Lung (tissue), 12 donors: ENCODE data around the gene RTBDN. TPM values are rescaled to one million over a fixed set of nuclear protein-coding genes. Genes with fewer than 3 reads are reported as not detected.

ENCODE experiments used
- ATAC-seq: fragments of 200-7000 bp; cut with Tn5 transposase; one replicate; pipeline ENCODE4 v1.9.1; 2020; ENCODE audit warnings: moderate number of reproducible peaks; ENCODE audit not compliant: insufficient read depth, low FRiP score
- DNase-seq, 3 donors: peaks; one replicate each; pipeline ENCODE4 v3.0.0-alpha.2; 2013 to 2017
- H3K27ac ChIP-seq, 2 donors: one replicate each; pipeline ENCODE4 v1.5.1; 2013; ENCODE audit warnings: mild to moderate bottlenecking in 2 of 2, moderate library complexity in 2 of 2, control low read depth in 1 of 2, inconsistent platforms in 1 of 2, low read depth in 1 of 2, low read length in 1 of 2
- H3K27me3 ChIP-seq, 3 donors: one replicate each; pipeline ENCODE4 v1.5.1; 2013; ENCODE audit warnings: low read length in 2 of 3; ENCODE audit not compliant: control insufficient read depth in 3 of 3, insufficient read depth in 3 of 3
- H3K36me3 ChIP-seq, 4 donors: one replicate each; pipeline ENCODE4 v1.5.1; 2013; ENCODE audit warnings: low read length in 4 of 4, mild to moderate bottlenecking in 1 of 4, moderate library complexity in 1 of 4; ENCODE audit not compliant: control insufficient read depth in 4 of 4, insufficient read depth in 4 of 4
- H3K4me1 ChIP-seq, 5 donors: one replicate each; pipeline ENCODE4 v1.5.1; 2013; ENCODE audit warnings: low read length in 5 of 5, mild to moderate bottlenecking in 2 of 5, moderate library complexity in 1 of 5; ENCODE audit not compliant: control insufficient read depth in 5 of 5, insufficient read depth in 5 of 5
- H3K4me3 ChIP-seq: one replicate; pipeline ENCODE4 v1.5.1; 2013; ENCODE audit warnings: mild to moderate bottlenecking, control low read depth, moderate library complexity
- H3K9ac ChIP-seq, 2 donors: one replicate each; pipeline ENCODE4 v1.5.1; 2013; ENCODE audit warnings: low read length in 2 of 2, control low read depth in 1 of 2; ENCODE audit not compliant: insufficient read depth in 1 of 2
- H3K9me3 ChIP-seq, 4 donors: one replicate each; pipeline ENCODE4 v1.5.1; 2013; ENCODE audit warnings: low read length in 3 of 4, mild to moderate bottlenecking in 1 of 4, moderate library complexity in 1 of 4; ENCODE audit not compliant: control insufficient read depth in 4 of 4, insufficient read depth in 3 of 4
- CTCF ChIP-seq: IDR thresholded peaks from 2 replicates; pipeline ENCODE4 v1.5.1; 2012; ENCODE audit warnings: mild to moderate bottlenecking; ENCODE audit errors: control extremely low read depth, extremely low read depth
- WGBS, 2 donors: extraction: QIAGEN DNeasy Blood & Tissue Kit; methylation state at CpG; one replicate each; pipeline ENCODE4 v1.1.7; 2013; 5-methylcytosine and 5-hydroxymethylcytosine counted together
- polyA plus RNA-seq, 2 donors: library from polyadenylated mRNA; stranded (reverse); fragments of 200-250 nt; gene quantifications; one replicate each; pipeline ENCODE4 v1.2.1, GENCODE V29; 2013
- total RNA-seq, 2 donors: library from RNA; depleted of rRNA in 1 of 2; stranded (reverse); fragments of >200 nt in 1 of 2; gene quantifications; one replicate each; pipeline ENCODE4 v1.2.1, GENCODE V29; 2014 to 2021
- donor health status: control.
- donor health status: control.
- donor health status: Bipolar disorder and iron deficiency.
- donor health status: healthy.
- donor health status: DM: yes; HTN: yes; CAD: no.

RTBDN gene
- total and polyA plus RNA-seq, 4 donors = not detected

GRCh38 chr19:12865746-12866415 is 31.5 kb upstream of the RTBDN start:
- WGBS, 2 donors = 88 to 90% methylated on average over 19 of the region's 19 CpGs
- DNase-seq (no peak), ATAC-seq (no peak)

GRCh38 chr19:12864721-12865715 is 30.6 kb upstream of the RTBDN start:
- Histone ChIP-seq H3K9ac (no peak overlapping the region), H3K36me3 (no peaks in the 10 kb centered on the region), H3K27ac (no peak overlapping the region), H3K4me1 (peaks cover 0 to 9% (median 0%) of the 10 kb centered on the region in 5 donors), H3K9me3 (peaks cover 0 to 1% (median 0%) of the 10 kb centered on the region in 4 donors), H3K27me3 (no peaks in the 10 kb centered on the region), H3K4me3 (no peak overlapping the region)
- 88 to 93% methylated on average over 34 of the region's 34 CpGs for WGBS, 2 donors
- no peak for ATAC-seq
- no peak for TF ChIP-seq CTCF
- DNase-seq = no peak

More at GRCh38 chr19:12865746-12866415, 31.5 kb upstream of the RTBDN start:
- Histone ChIP-seq H3K27me3 (no peaks in the 10 kb centered on the region), H3K9ac (no peak overlapping the region), H3K9me3 (peaks cover 0 to 1% (median 0%) of the 10 kb centered on the region in 4 donors), H3K4me1 (peaks cover 0 to 9% (median 0%) of the 10 kb centered on the region in 5 donors), H3K4me3 (no peak overlapping the region), H3K36me3 (no peaks in the 10 kb centered on the region), H3K27ac (no peak overlapping the region)
- TF ChIP-seq CTCF = no peak

GRCh38 chr19:12864143-12864542 is 29.8 kb upstream of the RTBDN start:
- Histone ChIP-seq H3K36me3 (no peaks in the 10 kb centered on the region), H3K4me1 (peaks cover 0 to 9% (median 0%) of the 10 kb centered on the region in 5 donors)

More at GRCh38 chr19:12864143-12864542, 29.8 kb upstream of the RTBDN start:
- Histone ChIP-seq H3K27ac (no peak overlapping the region), H3K4me3 (no peak overlapping the region), H3K9me3 (peaks cover 0 to 1% (median 0%) of the 10 kb centered on the region in 4 donors), H3K9ac (no peak overlapping the region), H3K27me3 (no peaks in the 10 kb centered on the region)
- DNase-seq (no peak), ATAC-seq (no peak)
- WGBS, 2 donors = 91 to 93% methylated on average over 4 of the region's 4 CpGs
- TF ChIP-seq CTCF = no peak
